ENCODE measurements around the gene NOP16.

DNA sequence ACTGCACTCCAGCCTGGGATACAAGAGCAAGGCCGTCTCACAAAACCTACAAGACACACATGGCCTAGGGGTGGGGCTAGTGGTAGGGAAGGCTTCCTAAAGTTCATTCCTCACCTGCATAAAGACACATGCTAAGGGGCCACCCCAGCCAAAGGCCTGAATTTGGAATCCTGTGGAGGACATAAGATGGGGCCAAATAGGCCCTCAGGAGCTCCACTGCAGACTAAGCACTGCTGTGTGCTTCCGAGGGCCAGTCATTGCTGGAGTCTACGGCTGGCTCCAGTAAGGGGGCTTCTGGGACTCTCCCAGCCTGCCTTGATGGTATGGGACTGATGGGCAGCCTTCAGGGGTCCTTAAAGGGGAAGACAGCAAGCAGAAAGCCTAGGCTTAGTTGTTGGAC, 5.7 kb downstream of the NOP16 start:
- TF ChIP-seq, protein P1, sequence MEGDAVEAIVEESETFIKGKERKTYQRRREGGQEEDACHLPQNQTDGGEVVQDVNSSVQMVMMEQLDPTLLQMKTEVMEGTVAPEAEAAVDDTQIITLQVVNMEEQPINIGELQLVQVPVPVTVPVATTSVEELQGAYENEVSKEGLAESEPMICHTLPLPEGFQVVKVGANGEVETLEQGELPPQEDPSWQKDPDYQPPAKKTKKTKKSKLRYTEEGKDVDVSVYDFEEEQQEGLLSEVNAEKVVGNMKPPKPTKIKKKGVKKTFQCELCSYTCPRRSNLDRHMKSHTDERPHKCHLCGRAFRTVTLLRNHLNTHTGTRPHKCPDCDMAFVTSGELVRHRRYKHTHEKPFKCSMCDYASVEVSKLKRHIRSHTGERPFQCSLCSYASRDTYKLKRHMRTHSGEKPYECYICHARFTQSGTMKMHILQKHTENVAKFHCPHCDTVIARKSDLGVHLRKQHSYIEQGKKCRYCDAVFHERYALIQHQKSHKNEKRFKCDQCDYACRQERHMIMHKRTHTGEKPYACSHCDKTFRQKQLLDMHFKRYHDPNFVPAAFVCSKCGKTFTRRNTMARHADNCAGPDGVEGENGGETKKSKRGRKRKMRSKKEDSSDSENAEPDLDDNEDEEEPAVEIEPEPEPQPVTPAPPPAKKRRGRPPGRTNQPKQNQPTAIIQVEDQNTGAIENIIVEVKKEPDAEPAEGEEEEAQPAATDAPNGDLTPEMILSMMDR (IDR thresholded peaks at IDR 0.05): no peak
- TF ChIP-seq POLR2AphosphoS5 (IDR thresholded peaks at IDR 0.05) (no peak), POLR2A (IDR thresholded peaks at IDR 0.05) (no peak), EP300 (IDR thresholded peaks at IDR 0.05) (no peak)

Measured in upper lobe of left lung (tissue), 4 donors.